H1 (cell line): ENCODE results near the gene DCAF8. TPM values are rescaled to one million over a fixed set of nuclear protein-coding genes. Genes with fewer than 3 reads are reported as not detected.

Source experiments
- CHD7 ChIP-seq: fragments of 300-600 bp; sonication (generic); IDR thresholded peaks from 2 replicates; pipeline ENCODE4 v1.7.1; 2012; ENCODE audit warnings: low read length, moderate library complexity, mild to moderate bottlenecking, inconsistent platforms; ENCODE audit not compliant: insufficient replicate concordance
- CTBP2 ChIP-seq: IDR thresholded peaks from 2 replicates; pipeline ENCODE4 v1.7.0; 2011; ENCODE audit warnings: borderline replicate concordance, mild to moderate bottlenecking, moderate library complexity, mixed read lengths, low read length; ENCODE audit not compliant: insufficient read depth, insufficient read length
- KDM4A ChIP-seq: IDR thresholded peaks from one replicate; pipeline ENCODE4 v1.7.1; 2012; ENCODE audit warnings: low read depth, mild to moderate bottlenecking, moderate library complexity, low read length, inconsistent platforms; ENCODE audit not compliant: severe bottlenecking
- NANOG ChIP-seq: IDR thresholded peaks from 2 replicates; pipeline ENCODE4 v1.6.1; 2011; ENCODE audit warnings: low read length, low read depth, mild to moderate bottlenecking, inconsistent platforms; ENCODE audit not compliant: insufficient read depth, poor library complexity, severe bottlenecking
- POLR2AphosphoS5 ChIP-seq: IDR thresholded peaks from 2 replicates; pipeline ENCODE4 v1.6.1; 2011; ENCODE audit warnings: low read depth, low read length
- RAD21 ChIP-seq, 2 experiments: IDR thresholded peaks in 1 of 2; conservative IDR thresholded peaks in 1 of 2; 2 replicates each; pipeline ENCODE4 v1.6.1; 2011; ENCODE audit warnings: low read depth in 2 of 2, low read length in 2 of 2, improper control_type of control experiment in 1 of 2, inconsistent platforms in 1 of 2, mild to moderate bottlenecking in 1 of 2, moderate library complexity in 1 of 2
- SP1 ChIP-seq: IDR thresholded peaks from 2 replicates; pipeline ENCODE4 v1.6.1; 2011; ENCODE audit warnings: low read depth, low read length
- TAF7 ChIP-seq: optimal IDR thresholded peaks from 2 replicates; pipeline ENCODE3; 2011; ENCODE audit warnings: low read depth, mild to moderate bottlenecking, inconsistent platforms, low read length, moderate library complexity, borderline replicate concordance
- TBP ChIP-seq: IDR thresholded peaks from 2 replicates; pipeline ENCODE4 v1.6.1; 2011; ENCODE audit warnings: low read depth, low read length, improper control_type of control experiment
- USF2 ChIP-seq: IDR thresholded peaks from 2 replicates; pipeline ENCODE4 v1.6.1; 2011; ENCODE audit warnings: low read length, improper control_type of control experiment
- polyA plus RNA-seq, 7 experiments: library from polyadenylated mRNA; depleted of rRNA in 3 of 7; stranded (reverse) in 5 of 7; unstranded in 2 of 7; fragments of >200 nt in 5 of 7; fragments of 200-250 nt in 2 of 7; gene quantifications; 1 replicate in 5 of 7; 2 replicates in 1 of 7; 4 replicates in 1 of 7; pipeline versions ENCODE4 v1.2.1 to v1.2.3, GENCODE V29; 2011 to 2013; ENCODE audit warnings: missing spikeins in 2 of 7, mixed read lengths in 2 of 7
- total RNA-seq: library from RNA; stranded (reverse); fragmentation: NEBNext Ultra II Directional; extraction: Animal tissue kit (Norgen Biotek cat#: 25700); gene quantifications from 2 replicates; pipeline ENCODE4 v1.2.1, GENCODE V29; 2021

DCAF8 gene
- total and polyA plus RNA-seq, 2 of the 8 experiments (the other 6 are each of a cell fraction or from before 2014, with no cell fraction given): 68.2 to 110 TPM

- TF ChIP-seq CHD7 (no peak), TAF7 (no peak), TBP (no peak), NANOG (no peak), CTBP2 (no peak), RAD21 (IDR thresholded peaks at IDR 0.05 in 1 of 2, conservative IDR thresholded peaks at IDR 0.05 in 1 of 2; ENCODE audit: low read depth in 2 of 2, low read length in 2 of 2) (no peak), POLR2AphosphoS5 (no peak), SP1 (no peak), KDM4A (no peak), USF2 (no peak)
Observed at GRCh38 chr1:160191756-160192155, 70.6 kb downstream of the DCAF8 start (continued).
